GM23338 (cell line): ENCODE measurements around the gene YPEL2. TPM values are rescaled to one million over a fixed set of nuclear protein-coding genes. Genes with fewer than 3 reads are reported as not detected.

Experiments
- ATAC-seq: fragments of 200-7000 bp; cut with Tn5 transposase; 3 replicates; pipeline ENCODE4 v1.9.1; 2020
- DNase-seq: peaks from one replicate; pipeline ENCODE4 v3.0.0-alpha.2; 2015; ENCODE audit warnings: low spot score
- H2AFZ ChIP-seq: fragments of 200-600 bp; sonication (generic); 2 replicates; pipeline ENCODE4 v1.8.0; 2016; ENCODE audit warnings: antibody characterized with exemption, mild to moderate bottlenecking, moderate library complexity
- H3F3A ChIP-seq: fragments of 200-600 bp; sonication (generic); replicated peaks from 2 replicates; pipeline ENCODE4 v1.8.0; 2017; ENCODE audit warnings: antibody characterized with exemption, mixed run types, low read depth
- H3K27ac ChIP-seq: fragments of 200-600 bp; sonication (generic); 2 replicates; pipeline ENCODE4 v1.6.1; 2016; ENCODE audit warnings: low read depth
- H3K27me3 ChIP-seq: fragments of 200-600 bp; sonication (generic); 2 replicates; pipeline ENCODE4 v1.8.0; 2016; ENCODE audit warnings: mild to moderate bottlenecking, mixed run types, moderate library complexity; ENCODE audit not compliant: insufficient read depth
- H3K36me3 ChIP-seq: fragments of 200-600 bp; sonication (generic); 2 replicates; pipeline ENCODE4 v1.8.0; 2016; ENCODE audit warnings: mild to moderate bottlenecking; ENCODE audit not compliant: insufficient read depth
- H3K4me1 ChIP-seq: fragments of 200-600 bp; sonication (generic); 2 replicates; pipeline ENCODE4 v1.8.0; 2016; ENCODE audit warnings: mild to moderate bottlenecking, moderate library complexity; ENCODE audit not compliant: insufficient read depth
- H3K4me2 ChIP-seq: fragments of 200-600 bp; sonication (generic); 2 replicates; pipeline ENCODE4 v1.7.1; 2017; ENCODE audit warnings: mixed run types
- H3K4me3 ChIP-seq: fragments of 200-600 bp; sonication (generic); 2 replicates; pipeline ENCODE4 v1.6.1; 2016; ENCODE audit warnings: mixed run types
- H3K79me2 ChIP-seq: fragments of 200-600 bp; sonication (generic); replicated peaks from 2 replicates; pipeline ENCODE4 v1.8.0; 2017; ENCODE audit warnings: mild to moderate bottlenecking; ENCODE audit not compliant: insufficient read depth
- H3K9me2 ChIP-seq: fragments of 200-600 bp; sonication (generic); 2 replicates; pipeline ENCODE4 v1.8.0; 2017; ENCODE audit not compliant: insufficient read depth
- H4K20me1 ChIP-seq: fragments of 200-600 bp; sonication (generic); replicated peaks from 2 replicates; pipeline ENCODE4 v1.8.0; 2017; ENCODE audit warnings: mild to moderate bottlenecking; ENCODE audit not compliant: insufficient read depth
- H3K27ac Mint-ChIP-seq: 2 replicates; pipeline ENCODE4 v1.8.0; 2020; ENCODE audit warnings: inconsistent platforms, mild to moderate bottlenecking, moderate library complexity, mixed read lengths
- H3K27me3 Mint-ChIP-seq: 3 replicates; pipeline ENCODE4 v1.8.0; 2022; ENCODE audit warnings: low read depth, mild to moderate bottlenecking, moderate library complexity, mixed read lengths, inconsistent platforms; ENCODE audit not compliant: insufficient read depth, poor library complexity
- H3K36me3 Mint-ChIP-seq: 3 replicates; pipeline ENCODE4 v1.8.0; 2021; ENCODE audit warnings: low read depth, mild to moderate bottlenecking, inconsistent platforms, moderate library complexity, mixed read lengths
- H3K4me1 Mint-ChIP-seq: 3 replicates; pipeline ENCODE4 v1.8.0; 2020; ENCODE audit warnings: mild to moderate bottlenecking, inconsistent platforms, mixed read lengths
- H3K4me3 Mint-ChIP-seq: 3 replicates; pipeline ENCODE4 v1.8.0; 2021; ENCODE audit warnings: moderate library complexity, mild to moderate bottlenecking, inconsistent platforms, mixed read lengths
- H3K9me3 Mint-ChIP-seq: 3 replicates; pipeline ENCODE4 v1.8.0; 2020; ENCODE audit warnings: moderate library complexity, mild to moderate bottlenecking, inconsistent platforms, mixed read lengths
- CREB1 ChIP-seq: fragments of 250-450 bp; sonication (Bioruptor Pico); IDR thresholded peaks from 2 replicates; pipeline ENCODE4 v1.5.0; 2020; ENCODE audit warnings: low read depth, mild to moderate bottlenecking, moderate library complexity
- EZH2phosphoT487 ChIP-seq: fragments of 200-600 bp; sonication (generic); IDR thresholded peaks from one replicate; pipeline ENCODE4 v1.8.1; 2018; ENCODE audit warnings: antibody characterized with exemption; ENCODE audit not compliant: unreplicated experiment
- NANOG ChIP-seq: IDR thresholded peaks from 2 replicates; pipeline ENCODE4 v1.6.1; 2016; ENCODE audit warnings: antibody characterized with exemption, borderline replicate concordance
- ZNF114 ChIP-seq: fragments of 250-450 bp; sonication (Bioruptor Pico); IDR thresholded peaks from 2 replicates; pipeline ENCODE4 v1.5.0; 2020; ENCODE audit warnings: mild to moderate bottlenecking, moderate library complexity
- ZNF331 ChIP-seq: fragments of 250-450 bp; sonication (Bioruptor Pico); IDR thresholded peaks from 2 replicates; pipeline ENCODE4 v1.5.0; 2020; ENCODE audit warnings: low read depth, mild to moderate bottlenecking, moderate library complexity
- polyA plus RNA-seq: library from polyadenylated mRNA; unstranded; fragments of >200 nt; fragmentation: Nextera tagmentation; extraction: Ambion mirVana; gene quantifications from 2 replicates; pipeline ENCODE4 v1.2.1, GENCODE V29; 2016
- total RNA-seq: library from RNA; depleted of rRNA; stranded (reverse); fragments of >200 nt; shearing (Covaris generic); gene quantifications from 2 replicates; pipeline ENCODE4 v1.2.3, GENCODE V29; 2014
- TF ChIP-seq, protein P1 (sequence below): fragments of 250-450 bp; sonication (Bioruptor Pico); IDR thresholded peaks from 2 replicates; pipeline ENCODE4 v1.5.0; 2020; ENCODE audit warnings: mild to moderate bottlenecking, moderate library complexity
- TF ChIP-seq, protein P2 (sequence below): IDR thresholded peaks from 2 replicates; pipeline ENCODE4 v1.6.1; 2016; ENCODE audit warnings: antibody characterized with exemption
- TF ChIP-seq, protein P3 (sequence below), 2 experiments: fragments of 200-600 bp in 1 of 2; sonication (generic) in 1 of 2; conservative IDR thresholded peaks; 2 replicates each; pipeline versions ENCODE4 v1.5.1 to v1.6.1; 2016 to 2017; ENCODE audit warnings: antibody characterized with exemption in 2 of 2, low read depth in 2 of 2, mild to moderate bottlenecking in 2 of 2, moderate library complexity in 1 of 2
- TF ChIP-seq, protein P4 (sequence below): IDR thresholded peaks from one replicate; pipeline ENCODE4 v1.6.1; 2018; ENCODE audit warnings: antibody characterized with exemption; ENCODE audit not compliant: unreplicated experiment

The YPEL2 gene
- total and polyA plus RNA-seq, 2 experiments from 2014 or later: 4.1 to 5.2 TPM

DNA sequence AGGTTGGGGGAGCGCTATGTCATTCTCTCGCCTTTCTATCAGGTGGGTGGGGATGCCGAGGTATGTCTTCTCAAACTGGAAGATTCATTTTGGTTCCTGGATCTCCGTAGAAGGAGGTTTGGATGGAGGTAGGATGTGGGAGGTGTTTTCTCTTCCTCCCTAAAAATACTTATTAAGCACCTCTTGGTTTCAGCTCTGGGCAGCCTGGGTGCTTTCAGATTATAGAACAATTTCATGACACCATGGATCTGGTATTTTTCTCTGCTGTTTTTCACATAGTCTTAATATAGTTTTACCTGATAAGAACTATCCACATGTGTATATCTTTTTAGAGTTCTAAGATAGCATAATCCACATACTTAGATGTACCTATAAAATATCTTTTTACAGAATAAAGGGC is 92.9 kb downstream of the YPEL2 start (continued):
- TF ChIP-seq, protein P1, sequence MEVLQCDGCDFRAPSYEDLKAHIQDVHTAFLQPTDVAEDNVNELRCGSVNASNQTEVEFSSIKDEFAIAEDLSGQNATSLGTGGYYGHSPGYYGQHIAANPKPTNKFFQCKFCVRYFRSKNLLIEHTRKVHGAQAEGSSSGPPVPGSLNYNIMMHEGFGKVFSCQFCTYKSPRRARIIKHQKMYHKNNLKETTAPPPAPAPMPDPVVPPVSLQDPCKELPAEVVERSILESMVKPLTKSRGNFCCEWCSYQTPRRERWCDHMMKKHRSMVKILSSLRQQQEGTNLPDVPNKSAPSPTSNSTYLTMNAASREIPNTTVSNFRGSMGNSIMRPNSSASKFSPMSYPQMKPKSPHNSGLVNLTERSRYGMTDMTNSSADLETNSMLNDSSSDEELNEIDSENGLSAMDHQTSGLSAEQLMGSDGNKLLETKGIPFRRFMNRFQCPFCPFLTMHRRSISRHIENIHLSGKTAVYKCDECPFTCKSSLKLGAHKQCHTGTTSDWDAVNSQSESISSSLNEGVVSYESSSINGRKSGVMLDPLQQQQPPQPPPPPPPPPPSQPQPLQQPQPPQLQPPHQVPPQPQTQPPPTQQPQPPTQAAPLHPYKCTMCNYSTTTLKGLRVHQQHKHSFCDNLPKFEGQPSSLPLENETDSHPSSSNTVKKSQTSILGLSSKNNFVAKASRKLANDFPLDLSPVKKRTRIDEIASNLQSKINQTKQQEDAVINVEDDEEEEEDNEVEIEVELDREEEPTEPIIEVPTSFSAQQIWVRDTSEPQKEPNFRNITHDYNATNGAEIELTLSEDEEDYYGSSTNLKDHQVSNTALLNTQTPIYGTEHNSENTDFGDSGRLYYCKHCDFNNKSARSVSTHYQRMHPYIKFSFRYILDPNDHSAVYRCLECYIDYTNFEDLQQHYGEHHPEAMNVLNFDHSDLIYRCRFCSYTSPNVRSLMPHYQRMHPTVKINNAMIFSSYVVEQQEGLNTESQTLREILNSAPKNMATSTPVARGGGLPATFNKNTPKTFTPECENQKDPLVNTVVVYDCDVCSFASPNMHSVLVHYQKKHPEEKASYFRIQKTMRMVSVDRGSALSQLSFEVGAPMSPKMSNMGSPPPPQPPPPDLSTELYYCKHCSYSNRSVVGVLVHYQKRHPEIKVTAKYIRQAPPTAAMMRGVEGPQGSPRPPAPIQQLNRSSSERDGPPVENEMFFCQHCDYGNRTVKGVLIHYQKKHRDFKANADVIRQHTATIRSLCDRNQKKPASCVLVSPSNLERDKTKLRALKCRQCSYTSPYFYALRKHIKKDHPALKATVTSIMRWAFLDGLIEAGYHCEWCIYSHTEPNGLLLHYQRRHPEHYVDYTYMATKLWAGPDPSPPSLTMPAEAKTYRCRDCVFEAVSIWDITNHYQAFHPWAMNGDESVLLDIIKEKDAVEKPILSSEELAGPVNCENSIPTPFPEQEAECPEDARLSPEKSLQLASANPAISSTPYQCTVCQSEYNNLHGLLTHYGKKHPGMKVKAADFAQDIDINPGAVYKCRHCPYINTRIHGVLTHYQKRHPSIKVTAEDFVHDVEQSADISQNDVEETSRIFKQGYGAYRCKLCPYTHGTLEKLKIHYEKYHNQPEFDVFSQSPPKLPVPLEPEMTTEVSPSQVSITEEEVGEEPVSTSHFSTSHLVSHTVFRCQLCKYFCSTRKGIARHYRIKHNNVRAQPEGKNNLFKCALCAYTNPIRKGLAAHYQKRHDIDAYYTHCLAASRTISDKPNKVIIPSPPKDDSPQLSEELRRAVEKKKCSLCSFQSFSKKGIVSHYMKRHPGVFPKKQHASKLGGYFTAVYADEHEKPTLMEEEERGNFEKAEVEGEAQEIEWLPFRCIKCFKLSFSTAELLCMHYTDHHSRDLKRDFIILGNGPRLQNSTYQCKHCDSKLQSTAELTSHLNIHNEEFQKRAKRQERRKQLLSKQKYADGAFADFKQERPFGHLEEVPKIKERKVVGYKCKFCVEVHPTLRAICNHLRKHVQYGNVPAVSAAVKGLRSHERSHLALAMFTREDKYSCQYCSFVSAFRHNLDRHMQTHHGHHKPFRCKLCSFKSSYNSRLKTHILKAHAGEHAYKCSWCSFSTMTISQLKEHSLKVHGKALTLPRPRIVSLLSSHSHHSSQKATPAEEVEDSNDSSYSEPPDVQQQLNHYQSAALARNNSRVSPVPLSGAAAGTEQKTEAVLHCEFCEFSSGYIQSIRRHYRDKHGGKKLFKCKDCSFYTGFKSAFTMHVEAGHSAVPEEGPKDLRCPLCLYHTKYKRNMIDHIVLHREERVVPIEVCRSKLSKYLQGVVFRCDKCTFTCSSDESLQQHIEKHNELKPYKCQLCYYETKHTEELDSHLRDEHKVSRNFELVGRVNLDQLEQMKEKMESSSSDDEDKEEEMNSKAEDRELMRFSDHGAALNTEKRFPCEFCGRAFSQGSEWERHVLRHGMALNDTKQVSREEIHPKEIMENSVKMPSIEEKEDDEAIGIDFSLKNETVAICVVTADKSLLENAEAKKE: no peak
- TF ChIP-seq CREB1 (CRISPR knock-in tag) (no peak), NANOG (no peak), ZNF114 (CRISPR knock-in tag) (no peak), EZH2phosphoT487 (no peak)
- TF ChIP-seq, protein P2, sequence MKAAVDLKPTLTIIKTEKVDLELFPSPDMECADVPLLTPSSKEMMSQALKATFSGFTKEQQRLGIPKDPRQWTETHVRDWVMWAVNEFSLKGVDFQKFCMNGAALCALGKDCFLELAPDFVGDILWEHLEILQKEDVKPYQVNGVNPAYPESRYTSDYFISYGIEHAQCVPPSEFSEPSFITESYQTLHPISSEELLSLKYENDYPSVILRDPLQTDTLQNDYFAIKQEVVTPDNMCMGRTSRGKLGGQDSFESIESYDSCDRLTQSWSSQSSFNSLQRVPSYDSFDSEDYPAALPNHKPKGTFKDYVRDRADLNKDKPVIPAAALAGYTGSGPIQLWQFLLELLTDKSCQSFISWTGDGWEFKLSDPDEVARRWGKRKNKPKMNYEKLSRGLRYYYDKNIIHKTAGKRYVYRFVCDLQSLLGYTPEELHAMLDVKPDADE: no peak

DNA sequence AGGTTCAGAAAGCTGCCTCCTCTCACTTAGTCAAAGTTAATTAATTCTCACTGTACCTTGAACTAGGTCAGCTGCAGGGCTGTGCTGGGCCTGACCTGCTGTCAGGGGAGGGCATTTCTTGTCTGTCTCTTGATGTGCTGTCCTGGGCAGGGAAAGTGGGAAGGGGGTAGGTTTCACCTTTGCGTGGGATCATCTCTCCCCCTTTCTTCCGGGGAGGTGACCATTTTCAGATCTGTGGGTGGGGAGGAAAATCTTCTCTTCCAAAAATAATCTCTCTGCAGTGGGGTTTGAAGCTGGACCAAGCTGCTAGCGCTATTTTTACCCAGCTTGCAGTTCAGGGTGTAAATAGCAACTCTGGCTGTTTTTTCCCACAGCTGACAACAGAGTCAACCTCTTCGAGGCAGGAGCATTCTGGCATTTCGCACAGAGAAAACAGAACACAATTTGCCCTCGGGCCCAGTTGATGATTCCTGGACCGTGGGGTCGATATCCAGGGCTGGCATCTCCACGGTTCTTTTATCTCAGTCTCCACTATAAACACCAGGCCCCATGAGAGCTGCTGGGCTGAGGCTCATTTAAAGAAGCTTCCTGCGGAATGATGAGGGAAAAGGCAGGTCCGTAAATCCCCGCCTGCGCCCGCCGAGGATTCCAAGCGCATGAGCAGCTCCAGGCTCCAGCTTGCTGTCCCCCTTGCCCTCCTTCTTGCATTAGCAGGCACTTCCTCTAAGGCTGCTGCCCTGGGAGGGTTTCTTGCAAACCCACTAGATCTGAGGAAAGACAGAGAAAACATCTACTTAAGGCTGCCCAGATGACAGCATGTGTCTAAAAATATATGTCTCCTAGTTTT is 93.9 kb downstream of the YPEL2 start:
- no peak overlapping the region for H3K4me3 ChIP-seq
- Mint-ChIP-seq H3K9me3 (no peaks in the 10 kb centered on the region), H3K4me1 (peaks cover 12% of the 10 kb centered on the region), H3K27ac (no peak overlapping the region), H3K36me3 (no peaks in the 10 kb centered on the region), H3K27me3 (peaks cover 3% of the 10 kb centered on the region), H3K4me3 (no peak overlapping the region)
- no peaks in the 10 kb centered on the region for H3K36me3 ChIP-seq
- H3K4me2 ChIP-seq: no peak overlapping the region
- no peaks in the 10 kb centered on the region for H3K27me3 ChIP-seq
- ATAC-seq (no peak; the same call in 2 of the 3 replicates), DNase-seq (peak; percentile 21)
- no peaks in the 10 kb centered on the region for H3K9me2 ChIP-seq
- H4K20me1 ChIP-seq: no peaks in the 10 kb centered on the region
- H3K79me2 ChIP-seq: no peaks in the 10 kb centered on the region
- peak overlapping the region; percentile 69 for H2AFZ ChIP-seq
- no peak overlapping the region for H3K27ac ChIP-seq
- H3K4me1 ChIP-seq: no peaks in the 10 kb centered on the region
- H3F3A ChIP-seq: no peaks in the 10 kb centered on the region
- TF ChIP-seq, protein P3, sequence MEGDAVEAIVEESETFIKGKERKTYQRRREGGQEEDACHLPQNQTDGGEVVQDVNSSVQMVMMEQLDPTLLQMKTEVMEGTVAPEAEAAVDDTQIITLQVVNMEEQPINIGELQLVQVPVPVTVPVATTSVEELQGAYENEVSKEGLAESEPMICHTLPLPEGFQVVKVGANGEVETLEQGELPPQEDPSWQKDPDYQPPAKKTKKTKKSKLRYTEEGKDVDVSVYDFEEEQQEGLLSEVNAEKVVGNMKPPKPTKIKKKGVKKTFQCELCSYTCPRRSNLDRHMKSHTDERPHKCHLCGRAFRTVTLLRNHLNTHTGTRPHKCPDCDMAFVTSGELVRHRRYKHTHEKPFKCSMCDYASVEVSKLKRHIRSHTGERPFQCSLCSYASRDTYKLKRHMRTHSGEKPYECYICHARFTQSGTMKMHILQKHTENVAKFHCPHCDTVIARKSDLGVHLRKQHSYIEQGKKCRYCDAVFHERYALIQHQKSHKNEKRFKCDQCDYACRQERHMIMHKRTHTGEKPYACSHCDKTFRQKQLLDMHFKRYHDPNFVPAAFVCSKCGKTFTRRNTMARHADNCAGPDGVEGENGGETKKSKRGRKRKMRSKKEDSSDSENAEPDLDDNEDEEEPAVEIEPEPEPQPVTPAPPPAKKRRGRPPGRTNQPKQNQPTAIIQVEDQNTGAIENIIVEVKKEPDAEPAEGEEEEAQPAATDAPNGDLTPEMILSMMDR (conservative IDR thresholded peaks at IDR 0.05; ENCODE audit: low read depth in 2 of 2): no peak
- TF ChIP-seq NANOG: no peak
- no peak for TF ChIP-seq ZNF331
- TF ChIP-seq, protein P4, sequence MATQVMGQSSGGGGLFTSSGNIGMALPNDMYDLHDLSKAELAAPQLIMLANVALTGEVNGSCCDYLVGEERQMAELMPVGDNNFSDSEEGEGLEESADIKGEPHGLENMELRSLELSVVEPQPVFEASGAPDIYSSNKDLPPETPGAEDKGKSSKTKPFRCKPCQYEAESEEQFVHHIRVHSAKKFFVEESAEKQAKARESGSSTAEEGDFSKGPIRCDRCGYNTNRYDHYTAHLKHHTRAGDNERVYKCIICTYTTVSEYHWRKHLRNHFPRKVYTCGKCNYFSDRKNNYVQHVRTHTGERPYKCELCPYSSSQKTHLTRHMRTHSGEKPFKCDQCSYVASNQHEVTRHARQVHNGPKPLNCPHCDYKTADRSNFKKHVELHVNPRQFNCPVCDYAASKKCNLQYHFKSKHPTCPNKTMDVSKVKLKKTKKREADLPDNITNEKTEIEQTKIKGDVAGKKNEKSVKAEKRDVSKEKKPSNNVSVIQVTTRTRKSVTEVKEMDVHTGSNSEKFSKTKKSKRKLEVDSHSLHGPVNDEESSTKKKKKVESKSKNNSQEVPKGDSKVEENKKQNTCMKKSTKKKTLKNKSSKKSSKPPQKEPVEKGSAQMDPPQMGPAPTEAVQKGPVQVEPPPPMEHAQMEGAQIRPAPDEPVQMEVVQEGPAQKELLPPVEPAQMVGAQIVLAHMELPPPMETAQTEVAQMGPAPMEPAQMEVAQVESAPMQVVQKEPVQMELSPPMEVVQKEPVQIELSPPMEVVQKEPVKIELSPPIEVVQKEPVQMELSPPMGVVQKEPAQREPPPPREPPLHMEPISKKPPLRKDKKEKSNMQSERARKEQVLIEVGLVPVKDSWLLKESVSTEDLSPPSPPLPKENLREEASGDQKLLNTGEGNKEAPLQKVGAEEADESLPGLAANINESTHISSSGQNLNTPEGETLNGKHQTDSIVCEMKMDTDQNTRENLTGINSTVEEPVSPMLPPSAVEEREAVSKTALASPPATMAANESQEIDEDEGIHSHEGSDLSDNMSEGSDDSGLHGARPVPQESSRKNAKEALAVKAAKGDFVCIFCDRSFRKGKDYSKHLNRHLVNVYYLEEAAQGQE: no peak
- TF ChIP-seq CREB1 (CRISPR knock-in tag): no peak
